GM21576 (cell line): ENCODE data around the gene COMMD9.

Source experiments
- ATAC-seq: cut with Tn5 transposase; IDR thresholded peaks from one replicate; pipeline ENCODE4 v1.9.1; 2021; ENCODE audit warnings: mild to moderate bottlenecking, moderate library complexity; ENCODE audit not compliant: unreplicated experiment

The COMMD9 gene

DNA sequence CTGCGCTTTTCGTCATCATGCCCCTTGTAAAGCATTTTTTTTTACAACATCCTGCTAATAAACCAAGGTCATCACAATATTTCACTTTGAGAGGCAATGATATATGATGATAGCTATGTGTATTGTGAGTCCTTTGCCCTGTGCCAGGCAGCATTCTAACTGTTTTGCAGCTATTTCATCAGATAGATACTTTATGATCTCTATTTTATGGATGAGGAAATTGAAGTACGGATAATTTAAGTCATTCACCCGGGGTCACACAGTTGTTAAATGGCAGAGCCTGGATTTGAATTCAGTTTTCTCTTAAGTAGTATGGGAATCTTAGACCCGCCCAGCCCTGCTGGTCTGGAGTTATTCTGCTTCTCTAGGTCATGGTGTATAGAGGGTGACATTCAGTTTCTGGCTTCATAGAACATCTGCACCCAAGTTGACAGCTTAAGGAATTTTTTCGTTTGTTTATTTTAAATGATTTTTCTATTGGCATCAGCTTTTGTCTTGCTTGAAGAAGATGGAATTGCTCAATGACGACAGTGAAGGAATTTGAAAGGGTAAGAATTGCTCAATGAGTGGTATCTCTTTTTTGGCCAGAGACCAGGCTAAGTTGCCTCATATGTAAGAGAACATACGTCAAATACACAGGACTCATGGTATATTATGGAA is 7.8 kb upstream of the COMMD9 start:
- no peak for ATAC-seq

DNA sequence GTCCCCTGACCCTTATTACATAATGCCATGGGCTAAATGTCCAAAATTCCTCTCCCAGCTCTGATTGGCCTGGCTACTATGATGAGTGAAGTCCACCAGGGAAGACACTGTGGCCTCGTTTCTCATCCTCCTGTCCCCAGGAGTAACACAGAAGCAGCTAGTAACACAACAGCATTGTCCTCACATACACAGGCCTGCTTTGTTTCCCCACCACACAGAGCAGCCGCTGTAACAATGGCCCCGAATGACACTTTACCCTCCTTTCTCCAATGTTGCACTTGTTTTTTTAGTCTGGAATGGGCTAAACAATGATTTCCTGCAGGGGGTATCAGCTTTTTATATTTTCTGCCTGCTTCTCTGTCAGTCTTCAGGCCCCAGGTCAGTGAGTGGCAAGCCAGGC is 6.7 kb upstream of the COMMD9 start, which contains the start of gene PRR5L:
Gene PRR5L, plus strand, starts transcription at position 363 of the 400 bp plus-strand sequence. CDS start 104,834 bp downstream, outside the sequence.
- no peak for ATAC-seq

DNA sequence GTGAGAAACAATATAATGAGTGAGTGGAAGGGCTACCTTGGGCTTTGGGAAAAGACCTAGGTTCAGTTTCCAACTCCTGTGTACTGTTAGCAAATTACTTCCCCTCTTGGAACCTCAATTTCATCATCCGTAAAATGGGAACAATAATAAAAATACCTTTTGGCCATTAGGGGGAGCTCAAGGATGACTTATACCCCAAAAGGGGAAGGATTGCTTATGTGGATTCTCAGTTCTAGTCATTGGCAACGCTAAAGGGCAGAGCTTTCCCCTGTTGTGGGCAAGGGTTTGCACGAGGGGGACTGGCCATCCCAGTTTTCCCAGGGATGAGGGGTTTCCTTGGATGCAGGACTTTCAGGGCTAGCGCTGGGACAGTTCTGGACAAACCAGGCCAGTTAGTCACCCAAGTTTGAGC is 3.1 kb upstream of the COMMD9 start:
- no peak for ATAC-seq

DNA sequence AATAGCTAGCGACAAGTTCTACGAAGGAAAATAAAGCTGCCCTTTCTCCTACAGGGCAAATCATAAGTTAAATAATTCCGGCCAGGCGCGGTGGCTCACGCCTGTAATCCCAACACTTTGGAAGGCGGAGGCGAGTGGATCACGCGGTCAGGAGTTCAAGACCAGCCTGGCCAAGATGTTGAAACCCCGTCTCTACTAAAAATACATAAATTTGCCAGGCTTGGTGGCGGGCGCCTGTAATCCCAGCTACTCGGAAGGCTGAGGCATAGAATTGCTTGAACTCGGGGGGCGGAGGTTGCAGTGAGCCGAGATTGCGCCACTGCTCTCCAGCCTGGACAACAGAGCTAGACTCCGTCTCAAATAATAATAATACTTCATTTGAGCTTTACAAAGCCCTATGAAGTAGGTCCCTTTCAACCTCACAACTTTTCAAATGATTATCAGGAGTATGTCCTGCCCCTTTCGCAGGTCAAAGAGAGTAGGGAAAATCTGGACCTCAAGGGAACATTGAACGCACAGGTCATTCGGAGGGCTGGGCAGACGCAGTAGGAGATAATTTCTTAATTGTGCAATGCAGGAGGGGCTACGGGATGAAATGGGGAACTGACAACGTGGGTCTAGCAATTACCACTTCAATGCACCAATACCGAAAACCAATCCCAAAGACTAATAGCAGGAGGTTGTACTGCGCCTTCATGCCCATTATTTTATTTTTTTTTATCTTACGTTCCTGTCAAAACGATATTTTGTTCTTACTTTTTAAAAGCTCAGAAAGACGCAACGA is 590 bp downstream of the COMMD9 start:
- ATAC-seq: no peak

DNA sequence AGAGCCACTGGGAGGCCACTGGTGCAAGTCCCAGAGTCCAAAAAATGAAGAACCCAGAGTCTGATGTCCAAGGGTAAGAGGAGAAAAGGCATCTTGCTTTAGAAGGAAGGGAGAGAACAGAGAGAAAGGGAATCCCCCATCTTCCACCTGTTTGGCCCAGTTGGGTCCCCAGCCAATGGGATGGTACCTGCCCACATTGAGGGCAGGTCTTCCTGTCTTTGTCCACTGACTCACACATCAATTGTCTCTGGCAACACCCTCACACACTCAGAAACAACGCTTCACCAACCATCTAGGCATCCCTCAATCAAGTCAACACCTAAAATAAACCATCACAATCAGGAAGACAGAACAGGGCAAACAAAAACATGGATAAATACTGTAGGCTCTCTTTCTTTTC is 6.3 kb downstream of the COMMD9 start:
- ATAC-seq: no peak

DNA sequence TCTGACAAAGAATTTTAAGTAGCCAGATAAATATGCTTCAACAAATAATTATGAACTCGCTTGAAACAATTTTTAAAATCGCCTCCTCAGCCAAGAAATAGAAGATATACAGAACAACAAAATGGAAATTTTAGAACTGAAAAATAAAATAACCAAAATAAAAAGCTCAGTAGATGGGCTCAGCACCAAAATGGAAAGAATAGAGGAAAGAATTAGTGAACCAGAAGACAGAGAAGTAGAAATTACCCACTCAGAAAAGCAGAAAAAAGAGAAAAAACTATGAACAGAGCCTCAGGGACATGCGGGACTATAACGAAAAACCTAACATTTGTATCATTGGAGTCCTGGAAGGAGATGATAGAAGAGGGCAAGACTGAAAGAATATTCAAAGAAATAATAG is 7.4 kb downstream of the COMMD9 start:
- ATAC-seq: no peak

DNA sequence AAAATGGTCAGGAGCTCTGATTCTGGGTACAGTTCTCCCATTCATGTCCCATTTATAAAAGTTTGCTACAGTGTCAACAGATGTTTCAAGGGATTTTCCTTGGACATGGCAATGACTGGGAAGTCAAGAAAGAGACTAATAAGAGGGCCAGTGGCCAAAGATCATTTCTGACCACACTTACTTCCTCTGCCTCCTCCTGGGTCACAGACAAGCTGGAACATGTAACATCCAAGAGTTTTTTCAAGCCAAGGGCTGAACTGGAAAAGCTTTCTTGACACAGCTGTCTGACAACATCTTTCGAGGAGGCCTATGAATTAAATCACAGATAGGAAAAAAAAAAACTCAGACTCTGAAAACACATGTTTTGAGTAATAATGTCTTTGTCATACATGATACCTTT is 8.7 kb downstream of the COMMD9 start:
- no peak for ATAC-seq

DNA sequence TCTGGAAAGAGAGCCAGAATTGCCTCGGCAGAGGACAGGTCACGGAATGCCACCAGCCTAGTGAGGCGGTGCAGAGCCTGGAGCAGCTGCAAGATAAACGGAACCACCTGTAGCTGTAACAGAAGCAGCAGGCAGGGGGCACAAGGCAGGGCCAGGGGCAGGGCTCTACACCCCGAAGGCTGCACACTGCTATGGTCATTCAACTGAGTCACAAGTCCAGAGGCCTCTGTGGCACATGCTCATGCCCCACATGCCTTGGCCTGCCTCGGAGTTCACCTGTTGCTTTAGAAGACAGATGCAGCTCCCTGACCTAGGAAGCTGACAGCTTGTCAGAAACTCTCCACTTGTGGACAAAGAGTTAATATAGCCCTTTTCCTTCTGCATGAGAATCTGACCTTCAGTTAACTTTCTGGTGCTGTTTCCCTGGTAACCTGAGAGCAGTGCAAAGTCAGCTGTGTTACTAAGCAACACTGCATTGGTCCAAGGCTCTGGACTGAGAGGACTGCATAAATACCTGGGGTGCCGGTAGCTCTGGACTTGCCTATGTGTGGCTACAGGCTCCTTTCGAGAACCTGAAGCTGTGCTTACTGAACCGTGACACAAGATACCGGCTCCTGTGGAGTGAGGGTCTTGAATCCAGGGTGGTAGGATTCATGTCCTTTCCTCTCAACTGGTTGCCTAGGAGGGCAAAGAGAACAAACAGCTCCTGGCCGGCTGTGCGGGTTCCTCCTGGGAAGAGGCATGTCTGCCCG is 10.5 kb downstream of the COMMD9 start:
- ATAC-seq: no peak

DNA sequence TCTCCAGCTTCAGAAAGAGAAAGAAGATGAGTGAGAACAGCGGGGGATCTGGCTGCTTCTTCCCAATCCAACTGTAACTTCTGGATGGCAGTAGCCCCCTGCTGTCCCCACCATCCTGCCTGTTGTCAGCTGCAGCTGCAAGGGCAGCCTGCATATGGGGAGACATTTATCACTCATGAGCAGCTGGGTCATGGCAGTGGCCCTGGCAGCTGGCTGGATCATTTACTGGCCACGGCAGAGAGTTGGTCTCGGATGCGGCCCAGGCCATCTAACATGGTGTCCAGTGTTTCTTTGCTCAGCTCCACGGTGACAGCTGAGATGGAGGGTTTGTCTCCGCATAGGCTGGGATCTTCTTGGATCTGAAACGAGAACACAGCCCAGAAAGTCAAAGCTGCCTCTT is 14.8 kb downstream of the COMMD9 start:
- no peak for ATAC-seq

DNA sequence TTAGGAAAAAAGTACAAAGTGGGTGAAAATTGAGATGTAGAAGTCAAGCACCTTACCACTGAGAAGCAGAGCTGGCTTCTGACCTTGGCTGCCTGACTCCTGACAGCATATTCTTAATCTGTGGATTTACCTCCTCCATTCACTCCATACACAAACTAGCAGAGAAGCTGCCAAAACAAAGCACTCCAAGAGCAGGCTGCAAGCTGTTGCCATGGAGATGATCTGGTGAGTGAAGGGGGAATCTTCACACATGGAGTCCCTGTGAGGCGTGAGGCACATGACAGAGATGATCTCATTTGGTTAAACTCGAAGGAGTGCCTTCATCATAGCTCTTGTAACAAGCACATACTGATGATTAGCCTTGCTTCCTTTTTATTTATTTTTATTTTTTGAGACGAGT is 16.1 kb downstream of the COMMD9 start:
- ATAC-seq: no peak

DNA sequence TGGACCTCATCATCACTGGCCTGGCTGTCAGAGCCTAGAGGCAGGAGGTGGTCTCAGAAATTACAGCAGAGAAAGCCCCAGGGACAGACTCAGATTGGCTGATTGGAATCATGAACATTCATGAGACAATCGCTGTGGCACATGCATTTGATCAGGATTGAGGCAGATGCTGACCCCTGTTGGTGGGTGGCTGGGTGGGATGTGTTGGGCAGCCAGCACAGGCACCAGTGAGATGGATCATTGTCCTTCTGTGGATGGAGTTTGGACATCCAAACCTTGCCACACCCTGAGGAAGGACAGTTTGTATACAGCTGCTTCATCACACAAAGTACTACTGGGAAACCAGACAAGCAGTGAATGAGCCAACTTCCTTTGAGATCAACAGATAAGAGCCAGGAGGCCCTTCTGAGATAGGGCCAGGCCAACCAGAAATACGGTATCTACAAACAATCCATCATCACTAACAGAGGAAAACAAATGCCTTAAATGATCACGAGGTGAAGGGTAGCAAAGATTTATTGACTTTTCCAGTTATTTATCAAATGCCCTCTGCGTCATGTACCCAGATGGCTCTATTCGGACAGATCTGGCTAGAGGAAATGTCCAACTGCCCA is 17.3 kb downstream of the COMMD9 start:
- no peak for ATAC-seq

DNA sequence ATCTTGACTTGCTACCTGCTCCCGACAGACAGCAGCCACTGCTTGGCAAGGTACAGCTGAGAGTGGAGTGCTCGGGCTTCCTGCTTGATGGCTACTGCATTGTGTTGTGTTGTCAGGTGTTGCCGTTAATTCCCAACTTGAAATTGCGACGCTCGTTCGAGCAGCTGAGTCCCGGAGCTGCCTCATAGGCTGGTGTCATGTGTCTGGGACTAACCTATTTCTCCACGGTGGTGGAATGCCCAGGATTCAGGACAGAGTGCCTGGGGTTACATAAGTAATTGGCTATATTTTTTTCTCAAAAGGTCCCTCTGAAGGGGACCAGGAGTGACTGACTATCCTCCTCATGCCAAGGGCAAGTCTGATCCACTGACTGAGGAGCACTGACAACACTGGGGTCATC is 18.5 kb downstream of the COMMD9 start:
- no peak for ATAC-seq

DNA sequence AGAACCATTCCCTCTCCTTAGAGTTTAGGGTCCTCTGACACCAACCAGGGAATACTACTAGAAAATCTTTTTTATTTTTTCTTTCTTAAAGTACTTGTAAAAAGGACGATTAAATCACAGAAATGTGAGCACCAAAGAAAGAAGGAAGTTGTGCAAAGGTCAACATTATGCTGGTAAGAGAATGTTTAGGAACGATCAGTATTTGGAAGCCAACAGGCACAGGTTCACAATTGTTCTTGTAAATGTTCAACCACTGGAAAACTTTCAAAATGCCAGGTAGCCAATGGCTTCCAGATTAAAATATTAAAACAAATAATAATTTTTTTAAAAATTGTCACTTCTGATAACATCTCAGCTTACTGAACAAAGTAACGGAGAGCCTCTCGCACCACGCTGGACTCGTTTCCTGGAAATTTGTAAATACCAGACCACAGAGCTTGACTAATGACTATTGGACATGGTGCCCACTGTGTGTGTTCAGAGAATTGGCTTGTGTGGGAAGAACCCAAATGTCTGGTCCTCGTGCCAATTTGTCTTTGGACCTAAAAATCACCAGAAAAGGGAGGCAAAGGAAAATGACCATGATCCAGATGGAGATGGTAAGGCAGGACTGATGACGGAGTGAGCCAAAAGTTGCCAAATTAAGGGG is 20.8 kb downstream of the COMMD9 start:
- ATAC-seq: no peak

DNA sequence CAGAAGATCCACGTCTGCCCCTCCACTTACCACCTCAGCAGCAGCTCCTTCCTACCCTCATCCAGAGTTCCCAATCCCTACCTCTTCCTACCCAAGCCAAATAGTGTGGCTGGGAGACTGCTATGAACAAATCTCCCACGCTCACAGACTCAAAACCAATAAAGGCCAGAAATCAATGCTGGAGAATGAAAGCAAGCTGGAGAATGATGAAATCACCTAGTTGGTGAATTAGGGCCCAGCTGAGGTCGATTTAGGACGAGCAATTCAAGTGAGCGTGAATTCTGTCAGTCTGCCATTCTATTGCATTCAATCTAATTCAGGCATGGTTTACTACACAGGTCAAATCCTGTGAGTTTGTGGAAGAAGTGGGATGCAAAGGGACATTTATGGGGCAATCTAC is 22.5 kb downstream of the COMMD9 start:
- ATAC-seq: no peak

DNA sequence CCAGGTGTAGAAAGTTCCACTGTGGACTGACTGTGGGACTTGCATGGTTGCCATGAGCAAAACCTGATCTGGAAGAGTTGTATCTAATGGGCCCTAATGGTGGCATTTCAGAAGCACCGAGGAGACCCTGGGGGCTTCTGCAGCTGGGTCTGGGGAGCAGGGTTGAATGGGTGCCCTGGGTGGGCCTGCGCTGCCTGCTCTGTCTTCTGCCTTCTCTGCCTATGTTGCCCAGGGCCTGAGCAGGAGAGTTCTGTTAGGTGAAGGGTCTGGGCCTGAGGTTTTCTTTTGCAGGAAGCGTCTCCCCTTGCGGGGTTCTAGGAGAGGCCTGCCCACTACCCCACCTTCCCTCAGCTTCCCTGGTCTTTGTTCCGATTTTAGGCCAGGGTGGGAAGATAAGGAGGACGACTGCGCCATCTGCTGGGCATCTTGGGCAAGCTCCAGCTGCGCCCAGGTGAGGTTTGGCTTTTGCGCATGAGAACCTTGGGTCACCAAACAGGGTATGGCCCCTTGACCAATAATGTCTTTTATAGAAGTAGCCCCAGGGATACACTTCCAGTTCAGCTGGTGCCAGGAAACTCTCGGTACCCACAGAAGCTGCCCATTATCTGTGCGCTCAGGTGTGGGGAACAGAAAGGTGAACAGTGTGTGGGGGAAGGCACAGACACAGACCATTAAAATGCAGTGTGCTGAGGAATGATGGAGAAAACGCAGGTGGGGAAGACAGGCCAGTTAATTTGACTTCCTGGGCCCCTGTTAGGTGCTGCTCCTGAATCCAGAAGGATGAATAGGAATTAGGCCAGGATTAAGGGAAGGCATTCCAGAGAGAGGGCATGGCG is 23.2 kb downstream of the COMMD9 start:
- peak; percentile 81 for ATAC-seq

DNA sequence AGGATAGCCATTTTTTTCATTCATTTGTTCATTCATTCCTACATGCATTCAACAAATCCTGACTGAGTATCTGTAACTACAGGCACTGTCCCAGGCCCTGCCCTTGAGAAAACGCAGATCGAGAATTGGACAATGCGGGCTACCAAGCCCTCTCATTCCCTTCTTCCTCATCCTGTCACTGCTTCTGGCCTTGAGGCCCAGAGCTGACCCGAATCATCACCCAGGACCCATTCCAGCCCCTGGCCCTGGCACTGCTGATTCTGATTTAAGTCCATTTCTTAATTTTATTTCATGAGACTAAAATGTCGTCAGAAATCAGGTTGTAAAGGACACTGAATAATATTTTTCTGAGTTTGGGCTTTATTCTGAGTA is 24.3 kb downstream of the COMMD9 start:
- ATAC-seq: no peak

DNA sequence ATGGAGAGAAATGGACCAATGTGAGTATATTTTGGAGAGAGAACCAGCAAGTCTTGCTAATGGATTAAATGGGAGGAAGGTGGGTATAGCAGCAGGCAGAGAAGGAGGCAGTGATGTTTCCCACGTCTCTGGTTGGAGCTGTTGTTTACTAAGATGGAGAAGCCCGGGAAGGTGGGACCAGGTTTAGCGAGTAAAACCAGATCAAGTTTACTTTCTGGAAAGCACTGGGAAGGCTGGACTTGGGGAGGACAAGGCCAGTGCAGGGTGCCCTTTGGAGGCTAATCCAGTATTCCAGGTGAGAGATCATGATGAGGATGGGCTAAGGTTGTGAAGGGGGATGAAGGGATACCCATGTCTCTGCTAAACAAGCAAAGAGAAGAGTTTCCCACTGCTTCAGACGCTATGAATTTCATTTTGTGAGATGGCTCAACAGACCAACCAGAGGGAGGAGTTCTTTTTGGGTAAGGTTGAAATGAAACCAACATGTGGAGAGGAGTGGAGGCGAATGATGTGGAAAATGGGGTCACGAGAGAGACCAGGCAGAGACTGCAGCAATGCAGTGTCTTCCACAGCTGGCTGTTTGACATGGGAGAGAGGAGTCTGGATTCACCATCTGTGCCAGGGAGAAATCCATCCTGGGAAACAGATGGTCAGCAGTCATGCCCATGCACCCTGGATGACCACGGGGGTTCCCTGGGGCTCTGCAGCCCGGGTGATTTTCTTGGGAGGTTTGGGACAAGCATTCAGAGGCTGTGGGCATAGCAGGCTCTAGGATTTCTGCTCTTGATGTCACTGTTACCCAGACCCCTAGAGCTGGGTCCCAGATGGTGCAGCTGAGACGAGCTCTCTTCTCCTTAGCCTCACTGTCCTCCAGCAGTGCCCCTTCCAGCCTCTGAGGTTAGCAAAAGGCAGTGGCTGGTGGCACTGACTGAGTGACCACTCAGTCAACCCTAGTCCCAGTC is 24.9 kb downstream of the COMMD9 start:
- ATAC-seq: no peak

DNA sequence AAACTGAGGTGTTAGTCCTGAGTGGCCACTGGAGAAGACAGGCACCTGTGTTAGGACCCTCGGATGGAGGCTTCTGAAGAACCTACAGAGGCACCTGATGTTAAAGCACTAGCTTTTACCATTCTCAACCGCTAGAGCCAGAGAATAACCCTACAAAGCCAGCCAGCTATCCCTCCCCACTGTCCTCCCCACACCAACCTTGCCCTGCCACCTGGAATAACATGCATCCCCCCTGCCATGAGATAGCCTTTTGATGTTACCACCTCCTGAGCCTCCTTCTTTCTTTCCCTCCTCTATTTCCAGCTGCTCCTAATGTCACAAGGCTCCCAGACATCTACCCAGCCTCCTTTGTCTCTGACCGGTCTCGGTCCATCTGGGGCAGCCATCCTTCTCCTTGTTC is 28.1 kb downstream of the COMMD9 start:
- ATAC-seq: no peak
